GM23338 (cell line): Measurements from ENCODE around the gene PHKB. TPM values are rescaled to one million over a fixed set of nuclear protein-coding genes. Genes with fewer than 3 reads are reported as not detected.

Experiments
- ATAC-seq: fragments of 200-7000 bp; cut with Tn5 transposase; 3 replicates; pipeline ENCODE4 v1.9.1; 2020
- DNase-seq: peaks from one replicate; pipeline ENCODE4 v3.0.0-alpha.2; 2015; ENCODE audit warnings: low spot score
- H2AFZ ChIP-seq: fragments of 200-600 bp; sonication (generic); 2 replicates; pipeline ENCODE4 v1.8.0; 2016; ENCODE audit warnings: antibody characterized with exemption, mild to moderate bottlenecking, moderate library complexity
- H3F3A ChIP-seq: fragments of 200-600 bp; sonication (generic); replicated peaks from 2 replicates; pipeline ENCODE4 v1.8.0; 2017; ENCODE audit warnings: antibody characterized with exemption, mixed run types, low read depth
- H3K27ac ChIP-seq: fragments of 200-600 bp; sonication (generic); 2 replicates; pipeline ENCODE4 v1.6.1; 2016; ENCODE audit warnings: low read depth
- H3K27me3 ChIP-seq: fragments of 200-600 bp; sonication (generic); 2 replicates; pipeline ENCODE4 v1.8.0; 2016; ENCODE audit warnings: mild to moderate bottlenecking, mixed run types, moderate library complexity; ENCODE audit not compliant: insufficient read depth
- H3K36me3 ChIP-seq: fragments of 200-600 bp; sonication (generic); 2 replicates; pipeline ENCODE4 v1.8.0; 2016; ENCODE audit warnings: mild to moderate bottlenecking; ENCODE audit not compliant: insufficient read depth
- H3K4me1 ChIP-seq: fragments of 200-600 bp; sonication (generic); 2 replicates; pipeline ENCODE4 v1.8.0; 2016; ENCODE audit warnings: mild to moderate bottlenecking, moderate library complexity; ENCODE audit not compliant: insufficient read depth
- H3K4me2 ChIP-seq: fragments of 200-600 bp; sonication (generic); 2 replicates; pipeline ENCODE4 v1.7.1; 2017; ENCODE audit warnings: mixed run types
- H3K4me3 ChIP-seq: fragments of 200-600 bp; sonication (generic); 2 replicates; pipeline ENCODE4 v1.6.1; 2016; ENCODE audit warnings: mixed run types
- H3K79me2 ChIP-seq: fragments of 200-600 bp; sonication (generic); replicated peaks from 2 replicates; pipeline ENCODE4 v1.8.0; 2017; ENCODE audit warnings: mild to moderate bottlenecking; ENCODE audit not compliant: insufficient read depth
- H3K9me2 ChIP-seq: fragments of 200-600 bp; sonication (generic); 2 replicates; pipeline ENCODE4 v1.8.0; 2017; ENCODE audit not compliant: insufficient read depth
- H4K20me1 ChIP-seq: fragments of 200-600 bp; sonication (generic); replicated peaks from 2 replicates; pipeline ENCODE4 v1.8.0; 2017; ENCODE audit warnings: mild to moderate bottlenecking; ENCODE audit not compliant: insufficient read depth
- H3K27ac Mint-ChIP-seq: 2 replicates; pipeline ENCODE4 v1.8.0; 2020; ENCODE audit warnings: inconsistent platforms, mild to moderate bottlenecking, moderate library complexity, mixed read lengths
- H3K27me3 Mint-ChIP-seq: 3 replicates; pipeline ENCODE4 v1.8.0; 2022; ENCODE audit warnings: low read depth, mild to moderate bottlenecking, moderate library complexity, mixed read lengths, inconsistent platforms; ENCODE audit not compliant: insufficient read depth, poor library complexity
- H3K36me3 Mint-ChIP-seq: 3 replicates; pipeline ENCODE4 v1.8.0; 2021; ENCODE audit warnings: low read depth, mild to moderate bottlenecking, inconsistent platforms, moderate library complexity, mixed read lengths
- H3K4me1 Mint-ChIP-seq: 3 replicates; pipeline ENCODE4 v1.8.0; 2020; ENCODE audit warnings: mild to moderate bottlenecking, inconsistent platforms, mixed read lengths
- H3K4me3 Mint-ChIP-seq: 3 replicates; pipeline ENCODE4 v1.8.0; 2021; ENCODE audit warnings: moderate library complexity, mild to moderate bottlenecking, inconsistent platforms, mixed read lengths
- H3K9me3 Mint-ChIP-seq: 3 replicates; pipeline ENCODE4 v1.8.0; 2020; ENCODE audit warnings: moderate library complexity, mild to moderate bottlenecking, inconsistent platforms, mixed read lengths
- CREB1 ChIP-seq: fragments of 250-450 bp; sonication (Bioruptor Pico); IDR thresholded peaks from 2 replicates; pipeline ENCODE4 v1.5.0; 2020; ENCODE audit warnings: low read depth, mild to moderate bottlenecking, moderate library complexity
- EZH2 ChIP-seq: fragments of 200-600 bp; sonication (generic); IDR thresholded peaks from one replicate; pipeline ENCODE4 v1.8.0; 2017; ENCODE audit warnings: antibody characterized with exemption, mild to moderate bottlenecking, low read depth; ENCODE audit not compliant: unreplicated experiment
- EZH2phosphoT487 ChIP-seq: fragments of 200-600 bp; sonication (generic); IDR thresholded peaks from one replicate; pipeline ENCODE4 v1.8.1; 2018; ENCODE audit warnings: antibody characterized with exemption; ENCODE audit not compliant: unreplicated experiment
- NANOG ChIP-seq: IDR thresholded peaks from 2 replicates; pipeline ENCODE4 v1.6.1; 2016; ENCODE audit warnings: antibody characterized with exemption, borderline replicate concordance
- POLR2AphosphoS5 ChIP-seq: IDR thresholded peaks from 2 replicates; pipeline ENCODE4 v1.6.1; 2016; ENCODE audit warnings: antibody characterized with exemption, low read depth
- STAT1 ChIP-seq: IDR thresholded peaks from one replicate; pipeline ENCODE4 v1.6.1; 2016; ENCODE audit warnings: antibody characterized with exemption; ENCODE audit not compliant: unreplicated experiment
- ZNF114 ChIP-seq: fragments of 250-450 bp; sonication (Bioruptor Pico); IDR thresholded peaks from 2 replicates; pipeline ENCODE4 v1.5.0; 2020; ENCODE audit warnings: mild to moderate bottlenecking, moderate library complexity
- polyA plus RNA-seq: library from polyadenylated mRNA; unstranded; fragments of >200 nt; fragmentation: Nextera tagmentation; extraction: Ambion mirVana; gene quantifications from 2 replicates; pipeline ENCODE4 v1.2.1, GENCODE V29; 2016
- total RNA-seq: library from RNA; depleted of rRNA; stranded (reverse); fragments of >200 nt; shearing (Covaris generic); gene quantifications from 2 replicates; pipeline ENCODE4 v1.2.3, GENCODE V29; 2014
- TF ChIP-seq, protein P1 (sequence below): IDR thresholded peaks from 2 replicates; pipeline ENCODE4 v1.6.1; 2016; ENCODE audit warnings: antibody characterized with exemption
- TF ChIP-seq, protein P2 (sequence below): IDR thresholded peaks from one replicate; pipeline ENCODE4 v1.6.1; 2018; ENCODE audit warnings: antibody characterized with exemption; ENCODE audit not compliant: unreplicated experiment
- TF ChIP-seq, protein P3 (sequence below): fragments of 250-450 bp; sonication (Bioruptor Pico); IDR thresholded peaks from 2 replicates; pipeline ENCODE4 v1.5.0; 2020; ENCODE audit warnings: mild to moderate bottlenecking, moderate library complexity

PHKB gene
- total and polyA plus RNA-seq, 2 experiments from 2014 or later: 20.3 to 57.3 TPM

DNA sequence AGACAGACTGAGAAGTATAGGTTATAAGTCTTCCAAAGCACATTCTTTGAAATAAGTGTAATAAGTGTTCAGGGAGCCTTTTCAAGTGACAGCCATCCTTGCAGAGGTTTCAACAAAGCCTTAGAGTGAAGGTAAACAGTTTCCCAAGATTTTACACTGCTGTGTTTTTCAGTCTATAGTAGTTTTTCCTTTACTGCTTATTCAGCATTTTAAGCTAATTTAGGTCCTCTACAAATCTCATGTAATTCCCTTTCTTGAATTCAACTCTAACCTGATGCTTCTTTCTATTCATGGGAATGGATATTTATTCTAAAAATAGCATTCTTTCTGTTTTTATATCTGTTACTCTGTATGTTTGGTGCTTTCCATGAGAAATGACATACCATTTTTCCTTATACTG, 211.3 kb downstream of the PHKB start:
- Histone ChIP-seq H3K27me3 (no peaks in the 10 kb centered on the region), H3K4me3 (no peak overlapping the region), H3K4me1 (no peaks in the 10 kb centered on the region), H3K79me2 (no peaks in the 10 kb centered on the region), H3K4me2 (no peak overlapping the region), H2AFZ (no peak overlapping the region), H3F3A (no peaks in the 10 kb centered on the region), H4K20me1 (no peaks in the 10 kb centered on the region), H3K36me3 (0 out of 2 replicates have a peak, but pooled peaks cover under 1% of the 10 kb centered on the region), H3K9me2 (no peaks in the 10 kb centered on the region), H3K27ac (no peak overlapping the region)
- H3K4me1 Mint-ChIP-seq: no peaks in the 10 kb centered on the region
- H3K4me3 Mint-ChIP-seq: no peak overlapping the region
- H3K27me3 Mint-ChIP-seq: no peaks in the 10 kb centered on the region
- no peaks in the 10 kb centered on the region for H3K9me3 Mint-ChIP-seq
- DNase-seq (no peak), ATAC-seq (no peak)
- no peak overlapping the region for H3K27ac Mint-ChIP-seq
- TF ChIP-seq, protein P1, sequence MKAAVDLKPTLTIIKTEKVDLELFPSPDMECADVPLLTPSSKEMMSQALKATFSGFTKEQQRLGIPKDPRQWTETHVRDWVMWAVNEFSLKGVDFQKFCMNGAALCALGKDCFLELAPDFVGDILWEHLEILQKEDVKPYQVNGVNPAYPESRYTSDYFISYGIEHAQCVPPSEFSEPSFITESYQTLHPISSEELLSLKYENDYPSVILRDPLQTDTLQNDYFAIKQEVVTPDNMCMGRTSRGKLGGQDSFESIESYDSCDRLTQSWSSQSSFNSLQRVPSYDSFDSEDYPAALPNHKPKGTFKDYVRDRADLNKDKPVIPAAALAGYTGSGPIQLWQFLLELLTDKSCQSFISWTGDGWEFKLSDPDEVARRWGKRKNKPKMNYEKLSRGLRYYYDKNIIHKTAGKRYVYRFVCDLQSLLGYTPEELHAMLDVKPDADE: no peak
- no peak for TF ChIP-seq ZNF114 (CRISPR knock-in tag)
- TF ChIP-seq EZH2: no peak
- TF ChIP-seq NANOG: no peak
- no peak for TF ChIP-seq STAT1
- TF ChIP-seq, protein P2, sequence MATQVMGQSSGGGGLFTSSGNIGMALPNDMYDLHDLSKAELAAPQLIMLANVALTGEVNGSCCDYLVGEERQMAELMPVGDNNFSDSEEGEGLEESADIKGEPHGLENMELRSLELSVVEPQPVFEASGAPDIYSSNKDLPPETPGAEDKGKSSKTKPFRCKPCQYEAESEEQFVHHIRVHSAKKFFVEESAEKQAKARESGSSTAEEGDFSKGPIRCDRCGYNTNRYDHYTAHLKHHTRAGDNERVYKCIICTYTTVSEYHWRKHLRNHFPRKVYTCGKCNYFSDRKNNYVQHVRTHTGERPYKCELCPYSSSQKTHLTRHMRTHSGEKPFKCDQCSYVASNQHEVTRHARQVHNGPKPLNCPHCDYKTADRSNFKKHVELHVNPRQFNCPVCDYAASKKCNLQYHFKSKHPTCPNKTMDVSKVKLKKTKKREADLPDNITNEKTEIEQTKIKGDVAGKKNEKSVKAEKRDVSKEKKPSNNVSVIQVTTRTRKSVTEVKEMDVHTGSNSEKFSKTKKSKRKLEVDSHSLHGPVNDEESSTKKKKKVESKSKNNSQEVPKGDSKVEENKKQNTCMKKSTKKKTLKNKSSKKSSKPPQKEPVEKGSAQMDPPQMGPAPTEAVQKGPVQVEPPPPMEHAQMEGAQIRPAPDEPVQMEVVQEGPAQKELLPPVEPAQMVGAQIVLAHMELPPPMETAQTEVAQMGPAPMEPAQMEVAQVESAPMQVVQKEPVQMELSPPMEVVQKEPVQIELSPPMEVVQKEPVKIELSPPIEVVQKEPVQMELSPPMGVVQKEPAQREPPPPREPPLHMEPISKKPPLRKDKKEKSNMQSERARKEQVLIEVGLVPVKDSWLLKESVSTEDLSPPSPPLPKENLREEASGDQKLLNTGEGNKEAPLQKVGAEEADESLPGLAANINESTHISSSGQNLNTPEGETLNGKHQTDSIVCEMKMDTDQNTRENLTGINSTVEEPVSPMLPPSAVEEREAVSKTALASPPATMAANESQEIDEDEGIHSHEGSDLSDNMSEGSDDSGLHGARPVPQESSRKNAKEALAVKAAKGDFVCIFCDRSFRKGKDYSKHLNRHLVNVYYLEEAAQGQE: no peak
- peaks cover 11% of the 10 kb centered on the region for H3K36me3 Mint-ChIP-seq

DNA sequence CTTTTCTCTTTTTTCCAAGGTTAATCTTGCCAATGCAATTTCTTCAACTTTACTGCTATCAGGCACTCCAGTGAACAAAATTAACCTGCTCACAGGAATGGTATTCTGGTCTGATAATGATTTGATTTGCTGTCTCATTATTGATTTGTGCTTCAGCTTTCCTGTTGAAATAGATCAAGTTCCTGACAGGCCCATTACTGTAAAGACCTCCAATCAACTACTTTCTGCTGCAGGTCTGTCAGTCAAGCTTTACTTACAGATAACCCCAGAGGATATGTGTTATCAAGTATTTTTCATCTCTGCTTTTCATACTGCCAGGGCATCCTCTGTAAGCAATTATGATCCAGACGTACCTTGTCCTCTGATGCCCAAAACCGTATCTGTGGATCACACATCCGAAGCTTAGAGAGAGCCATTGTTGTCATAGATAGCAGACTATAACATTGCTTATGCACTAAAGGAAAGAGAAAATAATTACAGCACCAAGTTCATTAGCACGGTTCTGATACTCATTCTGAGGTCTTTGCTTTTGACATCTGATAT, 215.6 kb downstream of the PHKB start:
- ATAC-seq: no peak
- peaks cover 34% of the 10 kb centered on the region for H3K36me3 Mint-ChIP-seq
- TF ChIP-seq, protein P1: no peak
- TF ChIP-seq EZH2phosphoT487 (no peak), CREB1 (no peak), POLR2AphosphoS5 (no peak), ZNF114 (CRISPR knock-in tag) (no peak)
- TF ChIP-seq, protein P3, sequence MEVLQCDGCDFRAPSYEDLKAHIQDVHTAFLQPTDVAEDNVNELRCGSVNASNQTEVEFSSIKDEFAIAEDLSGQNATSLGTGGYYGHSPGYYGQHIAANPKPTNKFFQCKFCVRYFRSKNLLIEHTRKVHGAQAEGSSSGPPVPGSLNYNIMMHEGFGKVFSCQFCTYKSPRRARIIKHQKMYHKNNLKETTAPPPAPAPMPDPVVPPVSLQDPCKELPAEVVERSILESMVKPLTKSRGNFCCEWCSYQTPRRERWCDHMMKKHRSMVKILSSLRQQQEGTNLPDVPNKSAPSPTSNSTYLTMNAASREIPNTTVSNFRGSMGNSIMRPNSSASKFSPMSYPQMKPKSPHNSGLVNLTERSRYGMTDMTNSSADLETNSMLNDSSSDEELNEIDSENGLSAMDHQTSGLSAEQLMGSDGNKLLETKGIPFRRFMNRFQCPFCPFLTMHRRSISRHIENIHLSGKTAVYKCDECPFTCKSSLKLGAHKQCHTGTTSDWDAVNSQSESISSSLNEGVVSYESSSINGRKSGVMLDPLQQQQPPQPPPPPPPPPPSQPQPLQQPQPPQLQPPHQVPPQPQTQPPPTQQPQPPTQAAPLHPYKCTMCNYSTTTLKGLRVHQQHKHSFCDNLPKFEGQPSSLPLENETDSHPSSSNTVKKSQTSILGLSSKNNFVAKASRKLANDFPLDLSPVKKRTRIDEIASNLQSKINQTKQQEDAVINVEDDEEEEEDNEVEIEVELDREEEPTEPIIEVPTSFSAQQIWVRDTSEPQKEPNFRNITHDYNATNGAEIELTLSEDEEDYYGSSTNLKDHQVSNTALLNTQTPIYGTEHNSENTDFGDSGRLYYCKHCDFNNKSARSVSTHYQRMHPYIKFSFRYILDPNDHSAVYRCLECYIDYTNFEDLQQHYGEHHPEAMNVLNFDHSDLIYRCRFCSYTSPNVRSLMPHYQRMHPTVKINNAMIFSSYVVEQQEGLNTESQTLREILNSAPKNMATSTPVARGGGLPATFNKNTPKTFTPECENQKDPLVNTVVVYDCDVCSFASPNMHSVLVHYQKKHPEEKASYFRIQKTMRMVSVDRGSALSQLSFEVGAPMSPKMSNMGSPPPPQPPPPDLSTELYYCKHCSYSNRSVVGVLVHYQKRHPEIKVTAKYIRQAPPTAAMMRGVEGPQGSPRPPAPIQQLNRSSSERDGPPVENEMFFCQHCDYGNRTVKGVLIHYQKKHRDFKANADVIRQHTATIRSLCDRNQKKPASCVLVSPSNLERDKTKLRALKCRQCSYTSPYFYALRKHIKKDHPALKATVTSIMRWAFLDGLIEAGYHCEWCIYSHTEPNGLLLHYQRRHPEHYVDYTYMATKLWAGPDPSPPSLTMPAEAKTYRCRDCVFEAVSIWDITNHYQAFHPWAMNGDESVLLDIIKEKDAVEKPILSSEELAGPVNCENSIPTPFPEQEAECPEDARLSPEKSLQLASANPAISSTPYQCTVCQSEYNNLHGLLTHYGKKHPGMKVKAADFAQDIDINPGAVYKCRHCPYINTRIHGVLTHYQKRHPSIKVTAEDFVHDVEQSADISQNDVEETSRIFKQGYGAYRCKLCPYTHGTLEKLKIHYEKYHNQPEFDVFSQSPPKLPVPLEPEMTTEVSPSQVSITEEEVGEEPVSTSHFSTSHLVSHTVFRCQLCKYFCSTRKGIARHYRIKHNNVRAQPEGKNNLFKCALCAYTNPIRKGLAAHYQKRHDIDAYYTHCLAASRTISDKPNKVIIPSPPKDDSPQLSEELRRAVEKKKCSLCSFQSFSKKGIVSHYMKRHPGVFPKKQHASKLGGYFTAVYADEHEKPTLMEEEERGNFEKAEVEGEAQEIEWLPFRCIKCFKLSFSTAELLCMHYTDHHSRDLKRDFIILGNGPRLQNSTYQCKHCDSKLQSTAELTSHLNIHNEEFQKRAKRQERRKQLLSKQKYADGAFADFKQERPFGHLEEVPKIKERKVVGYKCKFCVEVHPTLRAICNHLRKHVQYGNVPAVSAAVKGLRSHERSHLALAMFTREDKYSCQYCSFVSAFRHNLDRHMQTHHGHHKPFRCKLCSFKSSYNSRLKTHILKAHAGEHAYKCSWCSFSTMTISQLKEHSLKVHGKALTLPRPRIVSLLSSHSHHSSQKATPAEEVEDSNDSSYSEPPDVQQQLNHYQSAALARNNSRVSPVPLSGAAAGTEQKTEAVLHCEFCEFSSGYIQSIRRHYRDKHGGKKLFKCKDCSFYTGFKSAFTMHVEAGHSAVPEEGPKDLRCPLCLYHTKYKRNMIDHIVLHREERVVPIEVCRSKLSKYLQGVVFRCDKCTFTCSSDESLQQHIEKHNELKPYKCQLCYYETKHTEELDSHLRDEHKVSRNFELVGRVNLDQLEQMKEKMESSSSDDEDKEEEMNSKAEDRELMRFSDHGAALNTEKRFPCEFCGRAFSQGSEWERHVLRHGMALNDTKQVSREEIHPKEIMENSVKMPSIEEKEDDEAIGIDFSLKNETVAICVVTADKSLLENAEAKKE (CRISPR knock-in tag): no peak

More for the DNA sequence above, 215.6 kb downstream of the PHKB start:
- no peak for DNase-seq
- Histone ChIP-seq H3K36me3 (0 out of 2 replicates have a peak, but pooled peaks cover 6% of the 10 kb centered on the region), H3F3A (no peaks in the 10 kb centered on the region), H2AFZ (no peak overlapping the region), H3K9me2 (no peaks in the 10 kb centered on the region), H3K4me2 (no peak overlapping the region), H3K4me1 (no peaks in the 10 kb centered on the region), H4K20me1 (no peaks in the 10 kb centered on the region), H3K4me3 (no peak overlapping the region), H3K27ac (no peak overlapping the region), H3K27me3 (no peaks in the 10 kb centered on the region), H3K79me2 (no peaks in the 10 kb centered on the region)
- Mint-ChIP-seq H3K4me3 (no peak overlapping the region), H3K4me1 (no peaks in the 10 kb centered on the region), H3K27me3 (no peaks in the 10 kb centered on the region), H3K27ac (no peak overlapping the region), H3K9me3 (peaks cover 6% of the 10 kb centered on the region)
